ENCODE results near the gene JAKMIP1. TPM values are rescaled to one million over a fixed set of nuclear protein-coding genes. Genes with fewer than 3 reads are reported as not detected.

The JAKMIP1 gene
- total RNA-seq, 1 donor from 2014 or later, result 0.05 TPM

GRCh38 chr4:6095023-6095752, 105.2 kb downstream of the JAKMIP1 start:
- DNase-seq (ENCODE audit: low read depth), result peak; percentile 10

DNA sequence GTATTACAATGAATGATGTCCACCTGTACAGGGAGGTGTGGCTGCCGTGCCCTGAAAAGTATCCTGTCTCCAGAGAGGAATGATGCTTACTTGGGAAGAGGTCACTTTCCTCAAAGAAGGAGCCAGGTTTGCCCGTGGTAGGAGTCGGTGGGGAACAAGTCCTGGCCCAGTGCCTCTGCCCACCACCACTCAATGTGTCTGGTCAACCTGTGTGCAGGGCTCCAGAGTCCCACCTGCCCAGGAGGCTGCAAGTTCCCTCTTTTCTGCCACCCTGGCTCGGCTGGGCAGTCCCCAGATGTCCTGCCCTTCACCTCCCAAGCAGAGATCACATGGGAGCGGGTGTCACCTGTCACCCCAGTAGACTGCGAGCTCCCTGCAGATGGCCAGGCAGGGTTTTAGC, 106.7 kb downstream of the JAKMIP1 start:
- no peak for DNase-seq (ENCODE audit: low read depth)

DNA sequence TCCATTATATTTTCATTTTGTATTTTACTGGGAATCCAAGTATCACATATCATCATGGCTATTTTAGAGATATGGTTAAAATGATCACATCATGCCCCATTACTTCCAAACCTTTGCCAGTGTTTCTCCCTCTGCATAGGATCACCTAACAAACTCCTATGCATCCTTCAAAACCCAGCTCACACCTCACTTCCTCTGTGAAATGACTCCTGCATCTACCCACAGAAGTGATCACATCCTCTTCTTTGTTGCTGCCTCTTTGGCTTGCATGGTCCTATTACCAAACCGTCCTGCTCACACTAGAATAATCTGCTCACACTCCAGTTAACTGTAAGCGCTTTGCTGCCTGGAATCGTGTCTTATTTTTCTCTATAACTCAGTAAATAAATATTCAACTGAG, 107.4 kb downstream of the JAKMIP1 start:
- no peak for DNase-seq (ENCODE audit: low read depth)

GRCh38 chr4:6092131-6092530, 108.2 kb downstream of the JAKMIP1 start:
- no peak for DNase-seq (ENCODE audit: low read depth)

GRCh38 chr4:6090931-6091330, 109.4 kb downstream of the JAKMIP1 start:
- DNase-seq (ENCODE audit: low read depth), result no peak

GRCh38 chr4:6088950-6089349, 111.4 kb downstream of the JAKMIP1 start:
- no peak for DNase-seq (ENCODE audit: low read depth)

- peak; percentile 5 for DNase-seq (ENCODE audit: low read depth)
These were observed 112.5 kb downstream of the JAKMIP1 start for GRCh38 chr4:6087669-6088341.

- no peak for DNase-seq (ENCODE audit: low read depth)
These were observed 113.5 kb downstream of the JAKMIP1 start for GRCh38 chr4:6086846-6087245.

- no peak for DNase-seq (ENCODE audit: low read depth)
These were observed 114.4 kb downstream of the JAKMIP1 start for GRCh38 chr4:6085691-6086628.

GRCh38 chr4:6085028-6085690, 115.2 kb downstream of the JAKMIP1 start:
- no peak for DNase-seq (ENCODE audit: low read depth)

- DNase-seq (ENCODE audit: low read depth), result no peak
These were observed 120.4 kb downstream of the JAKMIP1 start for GRCh38 chr4:6079965-6080364.

- no peak for DNase-seq (ENCODE audit: low read depth)
These were observed 121.8 kb downstream of the JAKMIP1 start for GRCh38 chr4:6078560-6078959.

- no peak for DNase-seq (ENCODE audit: low read depth)
These were observed 124.0 kb downstream of the JAKMIP1 start for GRCh38 chr4:6076391-6076790.

DNA sequence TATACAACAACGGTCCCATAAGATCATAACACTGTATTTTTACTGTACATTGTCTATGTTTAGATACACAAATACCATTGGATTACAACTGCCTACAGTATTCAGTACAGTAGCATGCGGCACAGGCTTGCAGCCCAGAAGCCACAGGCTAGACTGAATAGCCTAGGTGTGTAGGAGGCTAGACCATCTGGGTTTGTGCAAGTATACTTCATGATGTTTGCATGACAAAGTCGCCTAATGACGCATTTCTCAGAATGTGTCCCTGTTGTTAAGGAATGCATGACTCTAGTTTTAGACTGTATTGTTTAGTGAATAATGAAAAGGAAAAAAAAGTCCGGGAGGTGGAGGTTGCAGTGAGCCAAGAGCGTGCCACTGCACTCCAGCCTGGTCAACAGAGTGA, 125.6 kb downstream of the JAKMIP1 start:
- DNase-seq (ENCODE audit: low read depth), result no peak

DNA sequence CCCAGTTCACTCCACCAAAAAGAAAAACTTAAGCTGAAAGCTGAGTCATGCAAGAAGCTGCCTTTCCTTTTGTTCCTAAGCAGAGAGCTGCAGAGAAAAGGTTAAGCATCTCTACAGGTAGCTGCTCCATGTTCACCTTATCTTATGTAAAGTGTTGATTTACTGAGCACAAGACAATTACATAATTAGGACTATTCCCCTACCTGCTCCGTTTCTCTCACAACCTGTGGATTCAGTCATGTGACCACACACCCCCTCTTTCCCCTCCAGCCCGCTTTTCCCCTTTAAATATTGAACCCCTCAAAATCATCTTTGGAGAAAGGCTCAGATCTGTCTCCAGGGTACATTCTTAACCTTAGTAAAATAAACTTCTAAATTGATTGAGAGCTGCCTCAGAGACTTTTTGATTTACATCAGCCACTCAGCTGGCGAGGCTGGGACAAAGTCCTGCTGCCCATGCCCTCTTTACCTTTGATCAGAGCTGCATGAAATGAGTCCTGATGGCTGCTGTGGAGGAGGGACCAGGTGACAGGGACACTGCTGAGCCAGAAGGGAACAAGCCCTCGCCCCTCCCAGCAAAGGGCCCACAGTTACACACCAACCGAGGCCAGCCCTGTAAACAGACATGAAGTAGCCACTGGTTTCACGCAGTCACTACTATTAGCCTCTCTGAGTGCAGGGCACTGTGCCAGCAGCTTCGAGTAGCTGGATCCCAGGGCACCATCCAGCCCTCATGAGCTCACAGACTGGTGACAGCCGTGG, 128.2 kb downstream of the JAKMIP1 start:
- DNase-seq (ENCODE audit: low read depth), result no peak

DNA sequence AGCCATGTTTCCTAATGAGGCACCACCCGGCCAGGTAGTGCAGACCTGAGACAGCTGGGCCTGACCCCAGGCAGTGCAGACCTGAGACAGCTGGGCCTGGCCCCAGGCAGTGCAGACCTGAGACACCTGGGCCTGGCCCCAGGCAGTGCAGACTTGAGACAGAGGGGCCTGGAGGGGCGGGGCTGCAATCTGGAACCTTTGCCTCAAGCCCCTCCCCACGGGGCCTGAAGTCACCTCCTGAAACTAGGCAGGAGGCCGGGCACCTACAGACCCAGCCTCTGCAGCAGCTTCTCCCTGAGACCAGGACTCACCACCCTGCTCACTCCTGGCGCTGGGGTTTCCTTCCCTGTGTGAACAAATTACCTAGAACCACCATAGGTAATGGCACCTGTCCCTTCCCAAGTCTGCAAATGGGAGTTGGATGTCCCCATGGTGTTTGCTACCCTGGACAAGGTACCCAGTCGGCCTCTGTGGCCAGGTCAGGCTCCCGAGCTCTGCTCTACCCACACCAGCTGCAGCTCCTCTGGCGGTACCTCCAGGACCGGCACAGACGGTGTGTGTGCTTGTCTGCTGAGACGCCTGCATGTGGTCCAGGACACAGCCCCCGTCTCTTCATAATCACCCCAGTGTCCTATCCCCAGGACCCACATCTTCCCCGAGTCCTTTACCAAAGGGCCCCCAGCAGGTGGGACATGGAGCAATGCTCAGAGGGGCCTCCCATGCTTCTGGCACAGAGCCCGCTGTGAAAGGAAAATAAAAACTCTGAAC, 129.0 kb downstream of the JAKMIP1 start:
- no peak for DNase-seq (ENCODE audit: low read depth)

DNA sequence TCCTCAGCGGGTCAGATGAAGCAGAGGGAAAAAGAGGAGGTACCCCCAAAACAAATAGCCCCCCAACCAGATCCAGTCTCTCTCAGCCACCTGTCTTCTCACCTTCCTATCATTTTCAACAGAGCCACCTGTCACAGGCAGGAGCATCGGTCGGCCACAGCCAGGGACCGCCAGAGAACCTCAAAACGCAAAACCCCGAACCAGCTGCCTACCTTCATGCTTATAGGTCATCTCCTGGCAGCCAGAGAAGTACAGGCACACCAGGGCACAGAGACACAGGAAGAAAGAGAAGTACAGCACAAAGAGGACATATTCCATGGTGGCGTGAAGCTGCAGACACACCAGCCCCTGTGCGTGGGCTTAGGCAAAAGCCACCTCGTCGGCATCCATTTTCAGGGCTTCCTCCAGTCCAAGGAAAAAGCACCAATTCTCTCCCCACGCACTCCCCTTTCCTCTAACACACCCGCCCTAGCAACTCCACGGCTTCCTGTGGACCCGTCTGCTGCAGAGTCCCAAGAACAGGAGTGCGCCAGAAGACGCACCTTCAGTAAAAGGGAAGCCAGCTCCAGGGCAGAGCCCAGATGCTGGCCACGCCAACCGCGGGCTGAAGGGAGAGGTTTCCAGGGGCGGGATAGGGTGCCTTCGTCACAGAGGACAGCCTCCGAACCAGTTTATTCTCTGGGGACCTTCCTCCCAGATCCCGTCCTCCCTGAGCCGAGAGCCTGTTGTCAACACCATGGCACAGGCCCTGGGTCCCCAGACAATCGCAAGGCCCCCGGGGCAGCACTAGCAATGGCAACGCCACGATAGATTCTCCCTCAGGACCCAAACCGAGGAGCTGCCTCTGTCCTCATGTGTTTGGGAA, 130.3 kb downstream of the JAKMIP1 start:
- DNase-seq (ENCODE audit: low read depth), result no peak

DNA sequence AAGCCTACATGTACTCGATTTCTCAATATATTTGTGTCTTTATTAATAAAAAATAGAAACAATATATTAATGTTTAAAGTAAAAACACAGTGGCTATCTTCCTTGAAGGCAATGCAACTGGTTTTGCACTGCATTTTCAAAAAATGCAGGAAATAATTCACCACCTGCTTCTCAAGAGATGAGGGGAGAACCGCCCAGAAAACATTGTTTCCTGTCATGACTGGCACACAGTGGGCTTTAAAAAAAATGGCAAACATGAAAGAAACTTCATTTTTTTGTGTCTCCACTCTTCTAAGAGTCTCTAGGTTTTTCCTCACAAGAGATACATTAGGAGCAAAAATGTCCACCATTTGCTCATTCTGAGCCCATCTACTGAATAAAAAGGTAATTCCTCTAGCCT, 131.4 kb downstream of the JAKMIP1 start:
- no peak for DNase-seq (ENCODE audit: low read depth)

DNA sequence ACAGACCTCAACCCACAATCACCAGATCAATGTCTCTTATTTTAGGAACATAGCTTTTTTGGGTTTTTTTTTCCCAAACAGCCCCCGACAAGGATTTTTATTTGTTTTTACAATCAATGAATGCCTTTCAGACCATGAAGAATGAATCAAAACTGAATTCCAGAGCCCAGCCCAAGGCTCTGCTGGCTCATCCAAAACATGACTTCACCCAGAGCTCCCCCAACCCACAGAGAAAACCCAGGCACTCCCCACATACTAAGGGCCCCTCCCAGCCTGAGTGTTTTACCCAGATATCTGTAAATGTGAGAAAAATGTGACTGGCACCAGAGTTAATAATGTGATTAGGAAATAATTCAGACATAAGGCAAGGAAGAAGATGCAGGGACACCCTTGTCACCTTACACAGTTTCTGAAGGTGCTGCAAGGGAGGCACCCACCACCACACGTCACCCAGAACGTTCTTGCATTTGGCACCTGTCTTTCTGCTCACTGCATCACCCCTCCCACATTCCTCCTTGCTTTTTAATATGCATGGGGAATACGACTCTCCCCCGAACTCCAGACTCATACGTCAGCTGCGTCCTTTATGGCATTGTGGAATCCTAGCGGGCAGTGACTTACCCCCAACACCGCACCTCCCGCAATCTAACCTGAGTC, 134.3 kb downstream of the JAKMIP1 start:
- DNase-seq (ENCODE audit: low read depth), result no peak

Data from renal cortical epithelial cell (primary cell).